Measurements from ENCODE around the gene ABCB11.

The ABCB11 gene

GRCh38 chr2:169036736-169037440, 5.8 kb upstream of the ABCB11 start:
- no peaks in the 10 kb centered on the region for H3K79me2 ChIP-seq (ENCODE audit: insufficient read depth, low read depth)
- no peaks in the 10 kb centered on the region for H4K20me1 ChIP-seq (ENCODE audit: insufficient read depth)
- no peak for TF ChIP-seq CTCF (conservative IDR thresholded peaks at IDR 0.05; ENCODE audit: low read depth, low read length)
- H3K4me1 ChIP-seq (ENCODE audit: low read depth, poor library complexity, severe bottlenecking): no peaks in the 10 kb centered on the region
- no peak overlapping the region for H2AFZ ChIP-seq (ENCODE audit: low read depth)
- H3K27ac ChIP-seq: no peak overlapping the region
- H3K9ac ChIP-seq: no peak overlapping the region
- H3K36me3 ChIP-seq (ENCODE audit: insufficient read depth): no peaks in the 10 kb centered on the region
- no peak overlapping the region for H3K4me2 ChIP-seq
- no peak overlapping the region for H3K4me3 ChIP-seq (IDR thresholded peaks at IDR 0.05; ENCODE audit: insufficient read depth, low read depth, low read length)
- H3K27me3 ChIP-seq (ENCODE audit: insufficient read depth, low read depth): no peaks in the 10 kb centered on the region

- Histone ChIP-seq H3K36me3 (ENCODE audit: insufficient read depth) (no peaks in the 10 kb centered on the region), H3K4me3 (IDR thresholded peaks at IDR 0.05; ENCODE audit: insufficient read depth, low read depth, low read length) (no peak overlapping the region), H3K9ac (no peak overlapping the region), H3K79me2 (ENCODE audit: insufficient read depth, low read depth) (no peaks in the 10 kb centered on the region), H3K27ac (no peak overlapping the region), H4K20me1 (ENCODE audit: insufficient read depth) (no peaks in the 10 kb centered on the region), H3K4me2 (no peak overlapping the region), H2AFZ (ENCODE audit: low read depth) (no peak overlapping the region), H3K27me3 (ENCODE audit: insufficient read depth, low read depth) (no peaks in the 10 kb centered on the region), H3K4me1 (ENCODE audit: low read depth, poor library complexity, severe bottlenecking) (no peaks in the 10 kb centered on the region)
- TF ChIP-seq CTCF (conservative IDR thresholded peaks at IDR 0.05; ENCODE audit: low read depth, low read length): no peak
Observed at GRCh38 chr2:169035887-169036286, 4.8 kb upstream of the ABCB11 start.

GRCh38 chr2:169034984-169035544, 3.9 kb upstream of the ABCB11 start:
- Histone ChIP-seq H3K4me3 (IDR thresholded peaks at IDR 0.05; ENCODE audit: insufficient read depth, low read depth, low read length) (no peak overlapping the region), H2AFZ (ENCODE audit: low read depth) (no peak overlapping the region), H3K36me3 (ENCODE audit: insufficient read depth) (no peaks in the 10 kb centered on the region), H3K79me2 (ENCODE audit: insufficient read depth, low read depth) (no peaks in the 10 kb centered on the region), H3K27me3 (ENCODE audit: insufficient read depth, low read depth) (no peaks in the 10 kb centered on the region), H3K4me2 (no peak overlapping the region), H3K9ac (no peak overlapping the region), H4K20me1 (ENCODE audit: insufficient read depth) (no peaks in the 10 kb centered on the region), H3K27ac (no peak overlapping the region), H3K4me1 (ENCODE audit: low read depth, poor library complexity, severe bottlenecking) (no peaks in the 10 kb centered on the region)
- TF ChIP-seq CTCF (conservative IDR thresholded peaks at IDR 0.05; ENCODE audit: low read depth, low read length): no peak

GRCh38 chr2:169034256-169034655, 3.1 kb upstream of the ABCB11 start:
- TF ChIP-seq CTCF (conservative IDR thresholded peaks at IDR 0.05; ENCODE audit: low read depth, low read length): no peak
- no peak overlapping the region for H3K9ac ChIP-seq
- H2AFZ ChIP-seq (ENCODE audit: low read depth): no peak overlapping the region
- H4K20me1 ChIP-seq (ENCODE audit: insufficient read depth): no peaks in the 10 kb centered on the region
- no peaks in the 10 kb centered on the region for H3K79me2 ChIP-seq (ENCODE audit: insufficient read depth, low read depth)
- no peak overlapping the region for H3K27ac ChIP-seq
- H3K4me1 ChIP-seq (ENCODE audit: low read depth, poor library complexity, severe bottlenecking): no peaks in the 10 kb centered on the region
- no peak overlapping the region for H3K4me2 ChIP-seq
- no peaks in the 10 kb centered on the region for H3K27me3 ChIP-seq (ENCODE audit: insufficient read depth, low read depth)
- H3K4me3 ChIP-seq (IDR thresholded peaks at IDR 0.05; ENCODE audit: insufficient read depth, low read depth, low read length): no peak overlapping the region
- H3K36me3 ChIP-seq (ENCODE audit: insufficient read depth): no peaks in the 10 kb centered on the region

All from KMS-11 (cell line).